Stimulated activated CD4-positive, alpha-beta T cell treated with anti-CD3 and anti-CD28 coated beads, Interleukin-15, amount 100 ng/mL, for 24 hours (primary cell): ENCODE measurements around the gene INSL3.
"Not testable (repeated sequence)": the region's sequence is repeated elsewhere in the genome, so short reads cannot be mapped to it uniquely, and the experiment has no call there.

Experiments
- DNase-seq: peaks from one replicate; pipeline ENCODE4 v3.0.0-alpha.2; 2020

The INSL3 gene

DNA sequence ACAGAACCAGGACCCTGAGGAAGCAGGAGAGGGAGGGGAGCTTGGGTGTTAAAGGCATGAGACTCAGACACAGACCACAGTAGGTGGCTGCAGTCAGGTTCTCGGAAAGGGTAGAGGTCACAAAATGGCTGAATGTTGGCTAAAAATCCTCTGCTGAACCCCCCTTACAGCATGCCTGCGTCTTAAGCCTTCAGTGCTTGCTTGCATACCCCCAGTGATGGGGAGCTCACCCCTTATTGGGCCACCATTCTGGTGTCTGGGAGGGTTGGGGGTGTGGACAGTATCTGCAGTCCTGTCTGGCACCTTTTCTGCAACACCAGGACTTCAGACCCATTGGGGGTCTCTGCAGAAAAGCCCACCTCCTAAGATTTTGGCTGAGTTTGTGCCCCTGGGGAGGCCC is 40.5 kb downstream of the INSL3 start:
- DNase-seq, result no peak

GRCh38 chr19:17778968-17779929 is 42.1 kb downstream of the INSL3 start:
- no peak for DNase-seq

GRCh38 chr19:17778251-17778967 is 42.9 kb downstream of the INSL3 start:
- peak; percentile 69 for DNase-seq

DNA sequence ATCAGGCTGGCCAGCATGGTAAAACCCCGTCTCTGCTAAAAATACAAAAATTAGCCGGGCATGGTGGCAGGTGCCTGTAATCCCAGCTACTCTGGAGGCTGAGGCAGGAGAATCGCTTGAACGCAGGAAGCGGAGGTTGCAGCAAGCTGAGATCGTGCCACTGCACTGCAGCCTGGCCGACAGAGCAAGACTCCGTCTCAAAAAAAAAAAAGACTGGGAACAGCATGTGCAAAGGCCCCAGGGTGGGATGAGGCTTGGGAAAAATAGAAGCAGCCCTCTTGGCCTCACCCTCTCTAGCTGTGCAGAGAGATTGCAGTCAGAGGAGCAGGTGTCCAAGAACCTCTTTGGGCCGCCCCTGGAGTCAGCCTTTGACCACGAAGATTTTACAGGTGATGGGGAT is 43.5 kb downstream of the INSL3 start:
- not testable (repeated sequence) for DNase-seq

- DNase-seq, result no peak
Observed at GRCh38 chr19:17775991-17776803, 45.1 kb downstream of the INSL3 start.

DNA sequence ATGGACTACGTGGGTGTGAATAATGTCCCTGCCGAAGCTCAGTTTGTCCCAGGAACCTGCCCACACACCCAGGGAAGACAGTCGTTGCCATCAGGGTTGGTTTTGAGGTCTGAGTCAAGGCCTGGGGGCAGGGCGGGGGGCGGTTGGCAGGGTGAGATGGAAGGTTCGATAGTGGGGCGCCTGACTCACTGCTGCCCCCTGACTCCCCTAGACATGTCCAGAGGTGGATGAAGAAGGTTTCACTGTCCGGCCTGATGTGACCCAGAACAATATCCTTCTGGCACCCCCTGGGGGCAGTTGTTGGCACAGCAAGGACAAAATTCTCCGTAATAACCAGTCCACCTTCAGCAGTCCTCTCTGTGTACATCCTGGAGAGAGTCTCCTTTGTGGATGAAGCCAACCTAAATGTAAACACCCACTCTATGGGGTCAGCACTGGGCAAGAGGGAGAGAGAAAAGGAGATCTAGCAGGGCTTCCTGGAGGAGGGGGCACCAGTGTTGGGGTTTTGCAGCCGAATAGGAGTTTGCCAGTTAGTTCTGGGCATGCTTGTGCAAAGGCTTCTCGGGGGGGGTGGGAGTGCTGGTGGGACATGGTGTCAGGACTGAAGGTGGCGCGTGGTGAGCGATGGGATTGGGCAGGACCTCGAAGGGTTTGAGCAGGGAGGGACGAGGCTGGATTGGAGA is 45.9 kb downstream of the INSL3 start:
- peak; percentile 52 for DNase-seq

- no peak for DNase-seq
Observed at GRCh38 chr19:17772172-17772571, 49.1 kb downstream of the INSL3 start.

- DNase-seq, result no peak
Observed at GRCh38 chr19:17770613-17771012, 50.7 kb downstream of the INSL3 start.

DNA sequence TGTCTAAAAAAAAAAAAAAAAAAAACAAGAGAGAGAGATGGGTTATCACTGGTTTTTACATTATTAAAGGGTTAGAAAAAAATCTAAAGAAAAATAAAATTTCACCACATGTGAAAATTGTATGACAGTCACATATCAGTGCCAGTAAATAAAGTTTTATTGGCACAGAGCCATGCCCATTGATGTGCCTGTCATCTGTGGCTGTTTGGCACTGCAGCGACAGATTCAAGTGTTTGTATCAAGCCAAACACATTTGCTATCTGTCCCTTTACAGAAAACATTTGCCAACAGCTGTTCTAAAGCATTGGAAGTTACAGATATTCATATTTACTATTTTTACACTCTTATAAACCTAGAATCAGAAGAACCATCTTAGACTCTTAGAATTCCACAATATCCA is 53.8 kb downstream of the INSL3 start:
- no peak for DNase-seq

DNA sequence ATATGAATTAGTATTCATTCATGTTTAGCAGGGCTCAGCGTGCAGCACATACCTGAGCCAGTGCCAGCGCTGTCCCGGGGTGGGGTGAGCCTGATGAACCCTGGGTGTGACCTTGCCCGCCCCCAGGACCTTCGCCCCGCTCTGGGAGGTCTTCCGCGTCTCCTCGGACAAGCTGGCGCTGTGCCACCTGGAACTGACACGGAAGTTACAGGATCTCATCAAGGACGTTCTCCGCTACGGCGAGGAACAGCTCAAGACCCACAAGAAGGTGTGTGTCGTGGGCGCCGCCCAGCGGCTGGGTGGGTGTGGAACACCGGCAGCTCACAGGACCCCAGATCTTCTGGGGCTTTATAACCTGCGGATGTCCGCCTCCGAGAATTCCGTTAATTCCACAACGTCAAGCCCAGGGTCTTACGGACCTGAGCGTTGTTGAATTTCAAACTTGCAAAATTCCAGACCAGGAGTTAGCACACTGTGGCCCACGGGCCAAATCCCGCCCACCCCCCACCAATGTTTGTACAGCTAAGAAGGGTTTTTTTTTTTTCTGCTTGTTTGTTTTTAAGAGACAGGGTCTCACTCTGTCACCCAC is 54.7 kb downstream of the INSL3 start:
- peak; percentile 43 for DNase-seq
